H1 (cell line): ENCODE measurements around the gene AP1S1. TPM values are rescaled to one million over a fixed set of nuclear protein-coding genes. Genes with fewer than 3 reads are reported as not detected.

ENCODE experiments used
- KDM4A ChIP-seq: IDR thresholded peaks from one replicate; pipeline ENCODE4 v1.7.1; 2012; ENCODE audit warnings: low read depth, mild to moderate bottlenecking, moderate library complexity, low read length, inconsistent platforms; ENCODE audit not compliant: severe bottlenecking
- RAD21 ChIP-seq, 2 experiments: IDR thresholded peaks in 1 of 2; conservative IDR thresholded peaks in 1 of 2; 2 replicates each; pipeline ENCODE4 v1.6.1; 2011; ENCODE audit warnings: low read depth in 2 of 2, low read length in 2 of 2, improper control_type of control experiment in 1 of 2, inconsistent platforms in 1 of 2, mild to moderate bottlenecking in 1 of 2, moderate library complexity in 1 of 2
- SP4 ChIP-seq: IDR thresholded peaks from 2 replicates; pipeline ENCODE4 v1.6.1; 2012; ENCODE audit warnings: low read length, inconsistent platforms
- SUZ12 ChIP-seq: fragments of 200-600 bp; sonication (generic); IDR thresholded peaks from 2 replicates; pipeline ENCODE4 v1.6.1; 2012; ENCODE audit warnings: mild to moderate bottlenecking, inconsistent platforms, low read length, moderate library complexity, mixed read lengths
- TBP ChIP-seq: IDR thresholded peaks from 2 replicates; pipeline ENCODE4 v1.6.1; 2011; ENCODE audit warnings: low read depth, low read length, improper control_type of control experiment
- polyA plus RNA-seq, 7 experiments: library from polyadenylated mRNA; depleted of rRNA in 3 of 7; stranded (reverse) in 5 of 7; unstranded in 2 of 7; fragments of >200 nt in 5 of 7; fragments of 200-250 nt in 2 of 7; gene quantifications; 1 replicate in 5 of 7; 2 replicates in 1 of 7; 4 replicates in 1 of 7; pipeline versions ENCODE4 v1.2.1 to v1.2.3, GENCODE V29; 2011 to 2013; ENCODE audit warnings: missing spikeins in 2 of 7, mixed read lengths in 2 of 7
- total RNA-seq: library from RNA; stranded (reverse); fragmentation: NEBNext Ultra II Directional; extraction: Animal tissue kit (Norgen Biotek cat#: 25700); gene quantifications from 2 replicates; pipeline ENCODE4 v1.2.1, GENCODE V29; 2021
- TF ChIP-seq, protein P1 (sequence below): fragments of 300-600 bp; sonication (generic); IDR thresholded peaks from 2 replicates; pipeline ENCODE4 v1.7.1; 2012; ENCODE audit warnings: low read length, moderate library complexity, mild to moderate bottlenecking, inconsistent platforms; ENCODE audit not compliant: insufficient replicate concordance
- TF ChIP-seq, protein P2 (sequence below): IDR thresholded peaks from 2 replicates; pipeline ENCODE4 v1.6.1; 2011; ENCODE audit warnings: low read depth, mild to moderate bottlenecking, low read length; ENCODE audit not compliant: insufficient read depth
- TF ChIP-seq, protein P3 (sequence below): IDR thresholded peaks from 2 replicates; pipeline ENCODE4 v1.6.1; 2011; ENCODE audit warnings: low read length, improper control_type of control experiment

The AP1S1 gene
- total and polyA plus RNA-seq, 2 of the 8 experiments (the other 6 are each of a cell fraction or from before 2014, with no cell fraction given) = 56.1 to 59.3 TPM

DNA sequence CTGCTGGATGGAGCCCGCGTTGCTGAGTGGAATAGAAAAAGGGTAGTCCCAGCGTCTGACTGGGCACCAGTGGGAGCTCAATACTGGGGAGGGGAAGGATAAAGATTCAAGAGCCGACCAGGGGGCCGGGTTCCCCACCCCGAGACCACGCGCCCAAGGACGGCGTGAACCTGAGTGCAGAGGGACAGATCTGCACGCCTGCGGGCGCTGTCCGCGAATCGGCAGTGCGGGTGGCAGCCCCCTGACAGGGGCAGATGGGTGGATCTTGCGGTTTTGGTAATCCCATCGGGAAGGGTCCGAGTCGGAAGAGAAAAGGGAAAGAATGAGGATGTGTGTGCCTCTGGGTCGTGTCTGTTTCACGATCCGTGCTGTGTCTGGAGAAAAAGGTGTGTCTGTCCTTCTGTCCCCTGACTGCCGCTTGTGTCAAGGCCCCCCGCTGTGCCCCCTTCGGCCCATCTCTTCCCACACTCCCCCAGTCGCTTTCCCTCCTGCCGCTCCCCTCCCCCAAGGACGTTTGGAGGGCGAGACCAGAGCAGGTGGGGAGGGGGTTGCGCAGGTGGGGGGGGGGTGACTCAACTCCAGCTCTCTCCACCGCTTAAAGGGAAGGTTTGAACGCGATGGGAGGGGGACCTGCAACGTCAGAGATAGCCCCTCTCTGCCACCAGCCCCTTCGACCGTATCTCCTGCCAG lies 11.8 kb downstream of the AP1S1 start (continued):
- TF ChIP-seq, protein P1, sequence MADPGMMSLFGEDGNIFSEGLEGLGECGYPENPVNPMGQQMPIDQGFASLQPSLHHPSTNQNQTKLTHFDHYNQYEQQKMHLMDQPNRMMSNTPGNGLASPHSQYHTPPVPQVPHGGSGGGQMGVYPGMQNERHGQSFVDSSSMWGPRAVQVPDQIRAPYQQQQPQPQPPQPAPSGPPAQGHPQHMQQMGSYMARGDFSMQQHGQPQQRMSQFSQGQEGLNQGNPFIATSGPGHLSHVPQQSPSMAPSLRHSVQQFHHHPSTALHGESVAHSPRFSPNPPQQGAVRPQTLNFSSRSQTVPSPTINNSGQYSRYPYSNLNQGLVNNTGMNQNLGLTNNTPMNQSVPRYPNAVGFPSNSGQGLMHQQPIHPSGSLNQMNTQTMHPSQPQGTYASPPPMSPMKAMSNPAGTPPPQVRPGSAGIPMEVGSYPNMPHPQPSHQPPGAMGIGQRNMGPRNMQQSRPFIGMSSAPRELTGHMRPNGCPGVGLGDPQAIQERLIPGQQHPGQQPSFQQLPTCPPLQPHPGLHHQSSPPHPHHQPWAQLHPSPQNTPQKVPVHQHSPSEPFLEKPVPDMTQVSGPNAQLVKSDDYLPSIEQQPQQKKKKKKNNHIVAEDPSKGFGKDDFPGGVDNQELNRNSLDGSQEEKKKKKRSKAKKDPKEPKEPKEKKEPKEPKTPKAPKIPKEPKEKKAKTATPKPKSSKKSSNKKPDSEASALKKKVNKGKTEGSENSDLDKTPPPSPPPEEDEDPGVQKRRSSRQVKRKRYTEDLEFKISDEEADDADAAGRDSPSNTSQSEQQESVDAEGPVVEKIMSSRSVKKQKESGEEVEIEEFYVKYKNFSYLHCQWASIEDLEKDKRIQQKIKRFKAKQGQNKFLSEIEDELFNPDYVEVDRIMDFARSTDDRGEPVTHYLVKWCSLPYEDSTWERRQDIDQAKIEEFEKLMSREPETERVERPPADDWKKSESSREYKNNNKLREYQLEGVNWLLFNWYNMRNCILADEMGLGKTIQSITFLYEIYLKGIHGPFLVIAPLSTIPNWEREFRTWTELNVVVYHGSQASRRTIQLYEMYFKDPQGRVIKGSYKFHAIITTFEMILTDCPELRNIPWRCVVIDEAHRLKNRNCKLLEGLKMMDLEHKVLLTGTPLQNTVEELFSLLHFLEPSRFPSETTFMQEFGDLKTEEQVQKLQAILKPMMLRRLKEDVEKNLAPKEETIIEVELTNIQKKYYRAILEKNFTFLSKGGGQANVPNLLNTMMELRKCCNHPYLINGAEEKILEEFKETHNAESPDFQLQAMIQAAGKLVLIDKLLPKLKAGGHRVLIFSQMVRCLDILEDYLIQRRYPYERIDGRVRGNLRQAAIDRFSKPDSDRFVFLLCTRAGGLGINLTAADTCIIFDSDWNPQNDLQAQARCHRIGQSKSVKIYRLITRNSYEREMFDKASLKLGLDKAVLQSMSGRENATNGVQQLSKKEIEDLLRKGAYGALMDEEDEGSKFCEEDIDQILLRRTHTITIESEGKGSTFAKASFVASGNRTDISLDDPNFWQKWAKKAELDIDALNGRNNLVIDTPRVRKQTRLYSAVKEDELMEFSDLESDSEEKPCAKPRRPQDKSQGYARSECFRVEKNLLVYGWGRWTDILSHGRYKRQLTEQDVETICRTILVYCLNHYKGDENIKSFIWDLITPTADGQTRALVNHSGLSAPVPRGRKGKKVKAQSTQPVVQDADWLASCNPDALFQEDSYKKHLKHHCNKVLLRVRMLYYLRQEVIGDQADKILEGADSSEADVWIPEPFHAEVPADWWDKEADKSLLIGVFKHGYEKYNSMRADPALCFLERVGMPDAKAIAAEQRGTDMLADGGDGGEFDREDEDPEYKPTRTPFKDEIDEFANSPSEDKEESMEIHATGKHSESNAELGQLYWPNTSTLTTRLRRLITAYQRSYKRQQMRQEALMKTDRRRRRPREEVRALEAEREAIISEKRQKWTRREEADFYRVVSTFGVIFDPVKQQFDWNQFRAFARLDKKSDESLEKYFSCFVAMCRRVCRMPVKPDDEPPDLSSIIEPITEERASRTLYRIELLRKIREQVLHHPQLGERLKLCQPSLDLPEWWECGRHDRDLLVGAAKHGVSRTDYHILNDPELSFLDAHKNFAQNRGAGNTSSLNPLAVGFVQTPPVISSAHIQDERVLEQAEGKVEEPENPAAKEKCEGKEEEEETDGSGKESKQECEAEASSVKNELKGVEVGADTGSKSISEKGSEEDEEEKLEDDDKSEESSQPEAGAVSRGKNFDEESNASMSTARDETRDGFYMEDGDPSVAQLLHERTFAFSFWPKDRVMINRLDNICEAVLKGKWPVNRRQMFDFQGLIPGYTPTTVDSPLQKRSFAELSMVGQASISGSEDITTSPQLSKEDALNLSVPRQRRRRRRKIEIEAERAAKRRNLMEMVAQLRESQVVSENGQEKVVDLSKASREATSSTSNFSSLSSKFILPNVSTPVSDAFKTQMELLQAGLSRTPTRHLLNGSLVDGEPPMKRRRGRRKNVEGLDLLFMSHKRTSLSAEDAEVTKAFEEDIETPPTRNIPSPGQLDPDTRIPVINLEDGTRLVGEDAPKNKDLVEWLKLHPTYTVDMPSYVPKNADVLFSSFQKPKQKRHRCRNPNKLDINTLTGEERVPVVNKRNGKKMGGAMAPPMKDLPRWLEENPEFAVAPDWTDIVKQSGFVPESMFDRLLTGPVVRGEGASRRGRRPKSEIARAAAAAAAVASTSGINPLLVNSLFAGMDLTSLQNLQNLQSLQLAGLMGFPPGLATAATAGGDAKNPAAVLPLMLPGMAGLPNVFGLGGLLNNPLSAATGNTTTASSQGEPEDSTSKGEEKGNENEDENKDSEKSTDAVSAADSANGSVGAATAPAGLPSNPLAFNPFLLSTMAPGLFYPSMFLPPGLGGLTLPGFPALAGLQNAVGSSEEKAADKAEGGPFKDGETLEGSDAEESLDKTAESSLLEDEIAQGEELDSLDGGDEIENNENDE = no peak
- TF ChIP-seq TBP = no peak
- no peak for TF ChIP-seq SP4
- no peak for TF ChIP-seq RAD21 (IDR thresholded peaks at IDR 0.05 in 1 of 2, conservative IDR thresholded peaks at IDR 0.05 in 1 of 2; ENCODE audit: low read depth in 2 of 2, low read length in 2 of 2)
- TF ChIP-seq, protein P2, sequence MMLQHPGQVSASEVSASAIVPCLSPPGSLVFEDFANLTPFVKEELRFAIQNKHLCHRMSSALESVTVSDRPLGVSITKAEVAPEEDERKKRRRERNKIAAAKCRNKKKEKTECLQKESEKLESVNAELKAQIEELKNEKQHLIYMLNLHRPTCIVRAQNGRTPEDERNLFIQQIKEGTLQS = no peak
- TF ChIP-seq KDM4A = peak; percentile 64
- TF ChIP-seq SUZ12 = peak; percentile 1; the same call in 1 of the 2 replicates
- TF ChIP-seq, protein P3, sequence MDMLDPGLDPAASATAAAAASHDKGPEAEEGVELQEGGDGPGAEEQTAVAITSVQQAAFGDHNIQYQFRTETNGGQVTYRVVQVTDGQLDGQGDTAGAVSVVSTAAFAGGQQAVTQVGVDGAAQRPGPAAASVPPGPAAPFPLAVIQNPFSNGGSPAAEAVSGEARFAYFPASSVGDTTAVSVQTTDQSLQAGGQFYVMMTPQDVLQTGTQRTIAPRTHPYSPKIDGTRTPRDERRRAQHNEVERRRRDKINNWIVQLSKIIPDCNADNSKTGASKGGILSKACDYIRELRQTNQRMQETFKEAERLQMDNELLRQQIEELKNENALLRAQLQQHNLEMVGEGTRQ = no peak
